Left ventricle myocardium inferior (tissue), 1 donor: Measurements from ENCODE around the gene PCGF1. TPM values are rescaled to one million over a fixed set of nuclear protein-coding genes. Genes with fewer than 3 reads are reported as not detected.

ENCODE experiments used
- DNase-seq: peaks from one replicate; pipeline ENCODE4 v3.0.0-alpha.2; 2020
- H3K27ac ChIP-seq: fragments of 200-600 bp; replicated peaks from 2 replicates; pipeline ENCODE4 v1.8.0; 2021
- H3K27me3 ChIP-seq: fragments of 200-600 bp; 2 replicates; pipeline ENCODE4 v1.8.0; 2021; ENCODE audit warnings: low read depth
- H3K36me3 ChIP-seq: fragments of 200-600 bp; 2 replicates; pipeline ENCODE4 v1.8.0; 2021
- H3K4me1 ChIP-seq: fragments of 200-600 bp; 2 replicates; pipeline ENCODE4 v1.8.0; 2021
- H3K4me3 ChIP-seq: fragments of 200-600 bp; 2 replicates; pipeline ENCODE4 v1.8.0; 2021; ENCODE audit warnings: mild to moderate bottlenecking, moderate library complexity
- H3K9me3 ChIP-seq: fragments of 200-600 bp; replicated peaks from 2 replicates; pipeline ENCODE4 v1.8.0; 2021
- intact Hi-C: fragments of 100-400 bp; cut with micrococcal nuclease; formaldehyde crosslinking; loops from one replicate; pipeline ENCODE4 v1.11.0; 2022
- total RNA-seq: library from RNA; stranded (reverse); fragmentation: NEBNext Ultra II Directional; extraction: Animal tissue kit (Norgen Biotek cat#: 25700); gene quantifications from one replicate; pipeline ENCODE4 v1.2.1, GENCODE V29; 2021
- TF ChIP-seq, protein P1 (sequence below): fragments of 200-600 bp; IDR thresholded peaks from 2 replicates; pipeline ENCODE4 v1.8.0; 2021; ENCODE audit warnings: antibody characterized with exemption, mild to moderate bottlenecking, borderline replicate concordance
- donor health status: DM: no; HTN: yes; CAD: no; lungs with severe emphysema.

PCGF1 gene
- total RNA-seq, 1 donor from 2014 or later, result 20.2 TPM

- peaks cover 4% of the 10 kb centered on the region for H3K27me3 ChIP-seq
- no peak overlapping the region for H3K4me3 ChIP-seq
- intact Hi-C loops, result no loop called here
- H3K36me3 ChIP-seq, result peaks cover 32% of the 10 kb centered on the region
- TF ChIP-seq, protein P1, sequence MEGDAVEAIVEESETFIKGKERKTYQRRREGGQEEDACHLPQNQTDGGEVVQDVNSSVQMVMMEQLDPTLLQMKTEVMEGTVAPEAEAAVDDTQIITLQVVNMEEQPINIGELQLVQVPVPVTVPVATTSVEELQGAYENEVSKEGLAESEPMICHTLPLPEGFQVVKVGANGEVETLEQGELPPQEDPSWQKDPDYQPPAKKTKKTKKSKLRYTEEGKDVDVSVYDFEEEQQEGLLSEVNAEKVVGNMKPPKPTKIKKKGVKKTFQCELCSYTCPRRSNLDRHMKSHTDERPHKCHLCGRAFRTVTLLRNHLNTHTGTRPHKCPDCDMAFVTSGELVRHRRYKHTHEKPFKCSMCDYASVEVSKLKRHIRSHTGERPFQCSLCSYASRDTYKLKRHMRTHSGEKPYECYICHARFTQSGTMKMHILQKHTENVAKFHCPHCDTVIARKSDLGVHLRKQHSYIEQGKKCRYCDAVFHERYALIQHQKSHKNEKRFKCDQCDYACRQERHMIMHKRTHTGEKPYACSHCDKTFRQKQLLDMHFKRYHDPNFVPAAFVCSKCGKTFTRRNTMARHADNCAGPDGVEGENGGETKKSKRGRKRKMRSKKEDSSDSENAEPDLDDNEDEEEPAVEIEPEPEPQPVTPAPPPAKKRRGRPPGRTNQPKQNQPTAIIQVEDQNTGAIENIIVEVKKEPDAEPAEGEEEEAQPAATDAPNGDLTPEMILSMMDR, result no peak
- DNase-seq, result no peak
- peaks cover 32% of the 10 kb centered on the region for H3K4me1 ChIP-seq
- H3K27ac ChIP-seq, result no peak overlapping the region
- no peaks in the 10 kb centered on the region for H3K9me3 ChIP-seq
Measured at GRCh38 chr2:74535440-74535965, 28.0 kb upstream of the PCGF1 start.

- DNase-seq, result no peak
- TF ChIP-seq, protein P1, result no peak
- no peak overlapping the region for H3K27ac ChIP-seq
- H3K4me3 ChIP-seq, result no peak overlapping the region
- H3K27me3 ChIP-seq, result peaks cover 1% of the 10 kb centered on the region
- H3K9me3 ChIP-seq, result no peaks in the 10 kb centered on the region
- peaks cover 32% of the 10 kb centered on the region for H3K36me3 ChIP-seq
- peaks cover 31% of the 10 kb centered on the region for H3K4me1 ChIP-seq
- intact Hi-C loops, result no loop called here
Measured at GRCh38 chr2:74534411-74534810, 26.9 kb upstream of the PCGF1 start.

GRCh38 chr2:74533464-74533863 is 26.0 kb upstream of the PCGF1 start:
- no peak overlapping the region for H3K4me3 ChIP-seq
- intact Hi-C loops, result no loop called here
- no peaks in the 10 kb centered on the region for H3K9me3 ChIP-seq
- TF ChIP-seq, protein P1, result no peak
- H3K4me1 ChIP-seq, result peaks cover 38% of the 10 kb centered on the region
- H3K36me3 ChIP-seq, result peaks cover 32% of the 10 kb centered on the region
- H3K27ac ChIP-seq, result no peak overlapping the region
- H3K27me3 ChIP-seq, result no peaks in the 10 kb centered on the region
- no peak for DNase-seq

- Histone ChIP-seq H3K4me3 (no peak overlapping the region), H3K9me3 (no peaks in the 10 kb centered on the region), H3K27ac (no peak overlapping the region), H3K27me3 (no peaks in the 10 kb centered on the region), H3K4me1 (peaks cover 49% of the 10 kb centered on the region), H3K36me3 (peaks cover 44% of the 10 kb centered on the region)
- intact Hi-C loops, result no loop called here
- TF ChIP-seq, protein P1, result peak; percentile 30
- DNase-seq, result no peak
Measured at GRCh38 chr2:74532222-74532621, 24.7 kb upstream of the PCGF1 start.

DNA sequence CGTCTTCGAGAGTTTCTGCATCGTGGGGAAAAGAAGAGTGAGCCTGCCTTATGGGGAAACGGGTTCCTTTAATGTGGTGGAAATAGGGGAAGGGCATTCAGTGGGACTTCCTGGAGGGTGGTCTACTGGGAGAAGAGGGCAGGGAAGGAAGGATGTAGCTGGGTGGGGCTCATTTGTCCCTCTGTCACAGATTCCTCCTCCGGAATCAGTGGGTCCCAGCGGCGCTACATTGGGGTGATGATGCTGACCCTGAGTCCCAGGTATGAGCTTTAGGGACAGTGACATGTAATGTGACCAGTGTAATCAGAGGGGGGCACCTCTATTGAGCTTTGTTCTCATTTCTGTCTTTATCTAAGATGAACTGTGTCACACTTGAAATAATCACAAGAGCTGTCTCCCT is 24.2 kb upstream of the PCGF1 start:
- Histone ChIP-seq H3K4me1 (peaks cover 49% of the 10 kb centered on the region), H3K27ac (peak overlapping the region; percentile 93), H3K4me3 (peak overlapping the region; percentile 97), H3K27me3 (no peaks in the 10 kb centered on the region), H3K36me3 (peaks cover 50% of the 10 kb centered on the region), H3K9me3 (no peaks in the 10 kb centered on the region)
- intact Hi-C loops, result no loop called here
- TF ChIP-seq, protein P1, result no peak
- no peak for DNase-seq
